DOHH2 (cell line): ENCODE data around the gene MAGEH1.

ENCODE experiments used
- CTCF ChIP-seq: fragments of 200-600 bp; sonication (generic); IDR thresholded peaks from one replicate; pipeline ENCODE4 v1.5.1; 2014; ENCODE audit warnings: antibody characterized with exemption, mild to moderate bottlenecking, low read depth, low read length; ENCODE audit not compliant: poor library complexity, severe bottlenecking
- EZH2phosphoT487 ChIP-seq: fragments of 200-600 bp; sonication (generic); IDR thresholded peaks from 2 replicates; pipeline ENCODE4 v1.6.1; 2017; ENCODE audit warnings: borderline replicate concordance, mild to moderate bottlenecking, antibody characterized with exemption, low read length, moderate library complexity, mixed read lengths

DNA sequence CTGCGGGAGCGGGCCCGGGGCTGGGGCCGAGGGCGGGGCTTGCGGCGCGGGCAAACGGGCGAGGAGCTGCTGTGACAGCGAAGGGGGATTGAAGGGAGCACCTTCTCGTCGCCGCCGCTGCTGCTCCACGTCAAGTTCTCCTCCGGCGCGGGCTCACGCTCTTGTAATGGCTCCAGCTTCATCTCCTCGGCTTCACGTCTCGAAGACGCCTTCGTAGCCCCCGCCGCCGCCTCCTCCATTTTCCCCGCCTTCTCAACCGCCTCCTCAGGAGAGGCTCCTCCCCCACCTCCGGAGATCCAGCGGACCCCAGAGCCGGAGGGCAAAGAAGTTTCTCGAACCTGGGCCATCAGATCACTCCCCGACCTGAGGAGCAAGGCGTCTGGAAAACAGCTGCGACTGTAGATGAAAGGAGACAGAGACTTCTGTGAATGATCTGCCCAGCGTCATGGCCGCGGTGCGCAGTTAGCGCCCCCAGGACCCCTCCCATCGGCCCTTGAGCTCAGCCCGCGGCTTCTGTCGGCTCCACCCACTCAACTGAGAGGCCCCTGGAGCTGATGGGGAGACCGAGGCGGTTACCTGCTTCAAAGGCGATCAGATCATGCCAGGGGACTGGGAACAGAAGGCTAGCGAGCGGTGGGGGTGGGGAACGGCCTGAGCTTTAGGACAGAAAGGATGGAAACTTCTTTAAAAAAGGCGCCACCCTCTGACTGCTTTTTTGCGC is 36.8 kb downstream of the MAGEH1 start:
- no peak for TF ChIP-seq CTCF
- no peak for TF ChIP-seq EZH2phosphoT487
